Chondrocyte (in vitro differentiated cells): ENCODE measurements around the gene RAD51C. TPM values are rescaled to one million over a fixed set of nuclear protein-coding genes. Genes with fewer than 3 reads are reported as not detected.

Experiments used
- DNase-seq: peaks from one replicate; pipeline ENCODE4 v3.0.0; 2021; ENCODE audit warnings: mixed read lengths, low spot score
- H3K27ac Mint-ChIP-seq: one replicate; pipeline ENCODE4 v1.8.0; 2021; ENCODE audit warnings: mild to moderate bottlenecking, moderate library complexity, mixed read lengths; ENCODE audit not compliant: unreplicated experiment
- H3K27me3 Mint-ChIP-seq: 2 replicates; pipeline ENCODE4 v1.8.0; 2021; ENCODE audit warnings: low read depth, mixed read lengths
- H3K36me3 Mint-ChIP-seq: 2 replicates; pipeline ENCODE4 v1.8.0; 2021; ENCODE audit warnings: low read depth, mixed read lengths
- H3K4me1 Mint-ChIP-seq: 2 replicates; pipeline ENCODE4 v1.8.0; 2021; ENCODE audit warnings: low read depth, mild to moderate bottlenecking, mixed read lengths
- H3K4me3 Mint-ChIP-seq: one replicate; pipeline ENCODE4 v1.8.0; 2021; ENCODE audit warnings: mild to moderate bottlenecking, moderate library complexity, mixed read lengths; ENCODE audit not compliant: unreplicated experiment
- H3K9me3 Mint-ChIP-seq: 2 replicates; pipeline ENCODE4 v1.8.0; 2021; ENCODE audit warnings: low read depth, mixed read lengths
- total RNA-seq: library from RNA; stranded (reverse); gene quantifications from 3 replicates; pipeline ENCODE4 v1.2.1, GENCODE V29; 2021
- TF ChIP-seq, protein P1 (sequence below): fragments of 200-600 bp; sonication (generic); IDR thresholded peaks from 2 replicates; pipeline ENCODE4 v1.5.0; 2021; ENCODE audit warnings: antibody characterized with exemption, mild to moderate bottlenecking, moderate library complexity

The RAD51C gene
- total RNA-seq, 1 donor from 2014 or later: 22.3 TPM

- Mint-ChIP-seq H3K27me3 (no peaks in the 10 kb centered on the region), H3K36me3 (no peaks in the 10 kb centered on the region), H3K4me1 (peaks cover 13% of the 10 kb centered on the region), H3K4me3 (no peak overlapping the region), H3K27ac (no peak overlapping the region), H3K9me3 (no peaks in the 10 kb centered on the region)
- TF ChIP-seq, protein P1, sequence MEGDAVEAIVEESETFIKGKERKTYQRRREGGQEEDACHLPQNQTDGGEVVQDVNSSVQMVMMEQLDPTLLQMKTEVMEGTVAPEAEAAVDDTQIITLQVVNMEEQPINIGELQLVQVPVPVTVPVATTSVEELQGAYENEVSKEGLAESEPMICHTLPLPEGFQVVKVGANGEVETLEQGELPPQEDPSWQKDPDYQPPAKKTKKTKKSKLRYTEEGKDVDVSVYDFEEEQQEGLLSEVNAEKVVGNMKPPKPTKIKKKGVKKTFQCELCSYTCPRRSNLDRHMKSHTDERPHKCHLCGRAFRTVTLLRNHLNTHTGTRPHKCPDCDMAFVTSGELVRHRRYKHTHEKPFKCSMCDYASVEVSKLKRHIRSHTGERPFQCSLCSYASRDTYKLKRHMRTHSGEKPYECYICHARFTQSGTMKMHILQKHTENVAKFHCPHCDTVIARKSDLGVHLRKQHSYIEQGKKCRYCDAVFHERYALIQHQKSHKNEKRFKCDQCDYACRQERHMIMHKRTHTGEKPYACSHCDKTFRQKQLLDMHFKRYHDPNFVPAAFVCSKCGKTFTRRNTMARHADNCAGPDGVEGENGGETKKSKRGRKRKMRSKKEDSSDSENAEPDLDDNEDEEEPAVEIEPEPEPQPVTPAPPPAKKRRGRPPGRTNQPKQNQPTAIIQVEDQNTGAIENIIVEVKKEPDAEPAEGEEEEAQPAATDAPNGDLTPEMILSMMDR: no peak
- DNase-seq: no peak
Observed at GRCh38 chr17:58753026-58753425, 60.6 kb downstream of the RAD51C start.

DNA sequence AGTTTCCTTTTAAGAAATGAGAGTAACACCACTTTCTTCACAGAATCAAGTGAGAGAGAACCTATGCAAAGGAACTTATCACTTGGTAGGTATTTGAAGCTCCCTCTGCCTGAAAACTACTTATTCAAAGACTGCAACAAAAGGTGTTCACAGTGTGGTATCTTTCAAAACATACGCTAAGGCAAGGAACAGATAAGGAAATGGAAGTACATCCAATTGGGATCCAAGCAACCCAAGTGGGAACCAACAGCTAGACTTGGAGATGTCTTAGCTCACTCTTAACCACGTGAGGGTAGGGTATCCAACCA, 62.8 kb downstream of the RAD51C start:
- DNase-seq: no peak
- no peak overlapping the region for H3K27ac Mint-ChIP-seq
- H3K36me3 Mint-ChIP-seq: no peaks in the 10 kb centered on the region
- peak overlapping the region; percentile 99 for H3K4me3 Mint-ChIP-seq
- TF ChIP-seq, protein P1: no peak
- no peaks in the 10 kb centered on the region for H3K9me3 Mint-ChIP-seq
- peaks cover 13% of the 10 kb centered on the region for H3K4me1 Mint-ChIP-seq
- no peaks in the 10 kb centered on the region for H3K27me3 Mint-ChIP-seq

GRCh38 chr17:58755577-58756245, 63.3 kb downstream of the RAD51C start, which contains the start of gene PPM1E:
Gene PPM1E (plus strand): TSS chr17:58755854.
- TF ChIP-seq, protein P1: no peak
- H3K36me3 Mint-ChIP-seq: no peaks in the 10 kb centered on the region
- H3K9me3 Mint-ChIP-seq: no peaks in the 10 kb centered on the region
- no peak for DNase-seq
- H3K4me3 Mint-ChIP-seq: peak within 1 kb of the TSS; percentile 99
- no peaks in the 10 kb centered on the region for H3K27me3 Mint-ChIP-seq
- peaks cover 13% of the 10 kb centered on the region for H3K4me1 Mint-ChIP-seq
- no peak within 1 kb of the TSS for H3K27ac Mint-ChIP-seq

- Mint-ChIP-seq H3K4me3 (peak overlapping the region; percentile 99), H3K27ac (no peak overlapping the region), H3K4me1 (peaks cover 13% of the 10 kb centered on the region), H3K27me3 (no peaks in the 10 kb centered on the region), H3K36me3 (no peaks in the 10 kb centered on the region), H3K9me3 (no peaks in the 10 kb centered on the region)
- no peak for DNase-seq
- TF ChIP-seq, protein P1: no peak
Observed at GRCh38 chr17:58756246-58757161, 64.1 kb downstream of the RAD51C start.

DNA sequence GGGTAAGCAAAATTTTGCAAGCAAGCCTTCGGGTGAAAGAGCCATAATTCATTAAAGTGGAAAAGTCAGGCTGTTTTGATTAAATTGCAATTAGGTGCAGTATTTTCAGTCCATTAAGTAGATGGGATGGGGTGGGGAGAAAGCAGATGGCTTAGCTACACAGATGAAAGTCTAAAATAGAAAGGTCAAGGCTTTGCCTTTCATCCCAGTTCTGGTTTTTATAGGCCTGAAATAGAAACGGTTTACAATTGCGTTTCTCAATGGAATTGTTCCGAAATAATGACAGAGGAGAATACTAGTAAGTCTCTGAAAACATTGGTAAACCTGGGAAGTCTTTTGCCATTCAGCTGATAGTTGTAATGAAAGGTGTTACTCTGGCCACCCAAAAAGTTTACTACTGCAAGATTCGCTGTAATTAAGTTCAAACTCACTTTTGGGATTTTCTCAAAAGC, 64.8 kb downstream of the RAD51C start:
- Mint-ChIP-seq H3K36me3 (no peaks in the 10 kb centered on the region), H3K9me3 (no peaks in the 10 kb centered on the region), H3K27ac (no peak overlapping the region), H3K27me3 (no peaks in the 10 kb centered on the region), H3K4me1 (peaks cover 13% of the 10 kb centered on the region), H3K4me3 (peak overlapping the region; percentile 99)
- TF ChIP-seq, protein P1: no peak
- no peak for DNase-seq
